Panc1 (cell line): Measurements from ENCODE around the gene ECD. TPM values are rescaled to one million over a fixed set of nuclear protein-coding genes. Genes with fewer than 3 reads are reported as not detected.

Experiments used
- ATAC-seq: fragments of 200-7000 bp; cut with Tn5 transposase; 2 replicates; pipeline ENCODE4 v1.9.1; 2020; ENCODE audit warnings: mild to moderate bottlenecking, moderate library complexity
- BruUV-seq: library from RNA; stranded (reverse); fragments of 400-500 nt; replicated peaks from 2 replicates; lab custom pipeline; 2021; lab: Mats Ljungman, UMichigan
- CTCF ChIA-PET: fragments of 300-600 bp; sonication (Branson Sonifier 250); formaldehyde crosslinking; loops from one replicate; lab custom pipeline; 2022; ENCODE audit warnings: antibody characterized with exemption; lab: Charles Lee
- POLR2A ChIA-PET: fragments of 300-600 bp; sonication (Branson Sonifier 250); formaldehyde crosslinking; loops from one replicate; lab custom pipeline; 2022; ENCODE audit warnings: antibody characterized with exemption; lab: Charles Lee
- DNase-seq: peaks from one replicate; pipeline ENCODE4 v3.0.0-alpha.2; 2010; ENCODE audit warnings: low read depth, low spot score
- H3K27ac ChIP-seq: 2 replicates; pipeline ENCODE4 v1.5.1; 2011; ENCODE audit warnings: mild to moderate bottlenecking, low read length, inconsistent platforms
- H3K27me3 ChIP-seq: fragments of 200-500 bp; sonication (Bioruptor generic); 2 replicates; pipeline ENCODE4 v1.6.0; 2014; ENCODE audit warnings: low read length, inconsistent platforms; ENCODE audit not compliant: control insufficient read depth, insufficient read depth
- H3K36me3 ChIP-seq: fragments of 200-500 bp; sonication (Bioruptor generic); 2 replicates; pipeline ENCODE4 v1.5.1; 2014; ENCODE audit warnings: inconsistent platforms, mild to moderate bottlenecking, low read length, moderate library complexity; ENCODE audit not compliant: control insufficient read depth, insufficient read depth
- H3K4me1 ChIP-seq: 2 replicates; pipeline ENCODE4 v1.5.1; 2011; ENCODE audit warnings: inconsistent platforms, mild to moderate bottlenecking, low read length, moderate library complexity; ENCODE audit not compliant: control insufficient read depth, insufficient read depth
- H3K4me3 ChIP-seq, 2 experiments: 2 replicates each; pipeline ENCODE4 v1.5.1; 2011 to 2012; ENCODE audit warnings: low read depth in 2 of 2, low read length in 2 of 2, mild to moderate bottlenecking in 2 of 2, inconsistent platforms in 1 of 2, moderate library complexity in 1 of 2
- H3K9me3 ChIP-seq: fragments of 200-500 bp; sonication (Bioruptor generic); 2 replicates; pipeline ENCODE4 v1.5.1; 2014; ENCODE audit warnings: low read depth, mild to moderate bottlenecking, inconsistent platforms, low read length, moderate library complexity; ENCODE audit not compliant: control insufficient read depth, insufficient read depth
- CTCF ChIP-seq: fragments of 450-650 bp; IDR thresholded peaks from 2 replicates; pipeline ENCODE4 v1.5.1; 2017; ENCODE audit warnings: mild to moderate bottlenecking
- POLR2AphosphoS5 ChIP-seq: IDR thresholded peaks from 2 replicates; pipeline ENCODE4 v1.6.1; 2012; ENCODE audit warnings: mild to moderate bottlenecking, low read depth, low read length, moderate library complexity
- REST ChIP-seq, 2 experiments: IDR thresholded peaks; 2 replicates each; pipeline ENCODE4 v1.6.1; 2011 to 2012; ENCODE audit warnings: low read depth in 2 of 2, control low read depth in 1 of 2, low read length in 1 of 2, mild to moderate bottlenecking in 1 of 2, moderate library complexity in 1 of 2; ENCODE audit not compliant: insufficient read depth in 1 of 2
- SIN3A ChIP-seq: IDR thresholded peaks from 2 replicates; pipeline ENCODE4 v1.6.1; 2012; ENCODE audit warnings: low read depth, mild to moderate bottlenecking, low read length, moderate library complexity, borderline replicate concordance; ENCODE audit not compliant: insufficient read depth
- TCF7L2 ChIP-seq: IDR thresholded peaks from 2 replicates; pipeline ENCODE4 v1.6.1; 2011; ENCODE audit warnings: mild to moderate bottlenecking, low read depth, low read length, inconsistent platforms
- in situ Hi-C: cut with HindIII; loops from 2 replicates; pipeline ENCODE4 v1.10.0; 2016; ENCODE audit warnings: low sequenced_read_pairs, low pct_unique_long_range_greater_than_20kb
- intact Hi-C: fragments of 100-400 bp; cut with micrococcal nuclease; formaldehyde crosslinking; loops from one replicate; pipeline ENCODE4 v1.10.0; 2022; ENCODE audit not compliant: unreplicated experiment
- total RNA-seq: library from RNA; stranded (reverse); gene quantifications from one replicate; pipeline ENCODE4 v1.2.1, GENCODE V29; 2021; ENCODE audit not compliant: unreplicated experiment

ECD gene
- total RNA-seq, 1 experiment from 2014 or later = 53.9 TPM

GRCh38 chr10:73092830-73093229 is 75.0 kb downstream of the ECD start:
- peaks cover 14% of the 10 kb centered on the region for H3K4me1 ChIP-seq
- ATAC-seq (no peak), DNase-seq (no peak)
- H3K4me3 ChIP-seq = no peak overlapping the region
- no peak for TF ChIP-seq CTCF
- TF ChIP-seq REST (IDR thresholded peaks at IDR 0.05; ENCODE audit: insufficient read depth in 1 of 2, low read depth in 2 of 2, low read length in 1 of 2) = no peak
- no peak for TF ChIP-seq POLR2AphosphoS5
- TF ChIP-seq TCF7L2 = no peak
- TF ChIP-seq SIN3A = no peak
- intact Hi-C loops = no loop called here
- no peaks in the 10 kb centered on the region for H3K27me3 ChIP-seq
- in situ Hi-C loops = no loop called here
- ChIA-PET CTCF (no interaction called here), POLR2A (interaction anchor here (0.6 kb wide), 1 partner anchor 75 kb away, joined by 3 read pairs; no protein-coding TSS in a partner anchor)
- no peaks in the 10 kb centered on the region for H3K9me3 ChIP-seq
- H3K27ac ChIP-seq = no peak overlapping the region
- H3K36me3 ChIP-seq = peaks cover 6% of the 10 kb centered on the region; the same call in 1 of the 2 replicates
- BruUV-seq = no TSS peak

GRCh38 chr10:73088304-73088703 is 79.5 kb downstream of the ECD start:
- intact Hi-C loops = no loop called here
- ATAC-seq (no peak), DNase-seq (no peak)
- TF ChIP-seq POLR2AphosphoS5 (no peak), TCF7L2 (no peak), REST (IDR thresholded peaks at IDR 0.05; ENCODE audit: insufficient read depth in 1 of 2, low read depth in 2 of 2, low read length in 1 of 2) (no peak), SIN3A (no peak), CTCF (no peak)
- no peak overlapping the region for H3K27ac ChIP-seq
- CTCF ChIA-PET = no interaction called here
- H3K9me3 ChIP-seq = no peaks in the 10 kb centered on the region
- peaks cover 3% of the 10 kb centered on the region for H3K4me1 ChIP-seq
- POLR2A ChIA-PET = no interaction called here
- in situ Hi-C loops = no loop called here
- no TSS peak for BruUV-seq
- no peaks in the 10 kb centered on the region for H3K27me3 ChIP-seq
- H3K4me3 ChIP-seq = no peak overlapping the region
- no peaks in the 10 kb centered on the region for H3K36me3 ChIP-seq
